ENCODE data around the gene DNASE1L1.

DNA sequence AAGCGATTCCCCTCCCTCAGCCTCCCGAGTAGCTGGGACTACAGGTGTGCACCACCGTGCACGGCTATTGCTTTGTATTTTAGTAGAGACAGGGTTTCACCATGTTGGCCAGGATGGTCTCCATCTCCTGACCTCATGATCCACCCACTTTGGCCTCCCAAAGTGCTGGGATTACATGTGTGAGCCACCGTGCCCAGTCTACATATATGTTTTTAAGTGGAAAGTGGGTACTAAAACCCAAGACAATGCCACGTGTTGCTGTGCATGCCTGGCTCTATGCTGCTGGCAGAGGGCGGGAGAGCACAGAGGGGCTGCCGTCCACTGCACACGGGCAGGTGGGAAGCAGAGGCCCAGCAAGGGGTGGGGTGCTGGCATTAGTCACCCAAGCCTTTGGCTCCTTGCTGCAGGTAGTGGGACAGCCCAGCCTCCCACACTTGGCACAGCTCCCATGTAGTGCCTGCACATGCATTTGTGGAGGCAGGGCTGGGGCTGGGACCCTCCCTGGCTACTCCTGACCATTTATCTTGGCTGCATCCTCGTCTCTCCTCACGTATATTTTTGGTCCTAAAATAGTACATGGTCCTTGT, 26.5 kb downstream of the DNASE1L1 start:
- TF ChIP-seq EZH2 (IDR thresholded peaks at IDR 0.05; ENCODE audit: low read length) = no peak
- TF ChIP-seq, protein P1, sequence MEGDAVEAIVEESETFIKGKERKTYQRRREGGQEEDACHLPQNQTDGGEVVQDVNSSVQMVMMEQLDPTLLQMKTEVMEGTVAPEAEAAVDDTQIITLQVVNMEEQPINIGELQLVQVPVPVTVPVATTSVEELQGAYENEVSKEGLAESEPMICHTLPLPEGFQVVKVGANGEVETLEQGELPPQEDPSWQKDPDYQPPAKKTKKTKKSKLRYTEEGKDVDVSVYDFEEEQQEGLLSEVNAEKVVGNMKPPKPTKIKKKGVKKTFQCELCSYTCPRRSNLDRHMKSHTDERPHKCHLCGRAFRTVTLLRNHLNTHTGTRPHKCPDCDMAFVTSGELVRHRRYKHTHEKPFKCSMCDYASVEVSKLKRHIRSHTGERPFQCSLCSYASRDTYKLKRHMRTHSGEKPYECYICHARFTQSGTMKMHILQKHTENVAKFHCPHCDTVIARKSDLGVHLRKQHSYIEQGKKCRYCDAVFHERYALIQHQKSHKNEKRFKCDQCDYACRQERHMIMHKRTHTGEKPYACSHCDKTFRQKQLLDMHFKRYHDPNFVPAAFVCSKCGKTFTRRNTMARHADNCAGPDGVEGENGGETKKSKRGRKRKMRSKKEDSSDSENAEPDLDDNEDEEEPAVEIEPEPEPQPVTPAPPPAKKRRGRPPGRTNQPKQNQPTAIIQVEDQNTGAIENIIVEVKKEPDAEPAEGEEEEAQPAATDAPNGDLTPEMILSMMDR (optimal IDR thresholded peaks at IDR 0.05 in 1 of 3, IDR thresholded peaks at IDR 0.05 in 1 of 3, conservative IDR thresholded peaks at IDR 0.05 in 1 of 3; ENCODE audit: extremely low read depth in 1 of 3, insufficient read depth in 2 of 3, low read length in 3 of 3) = no peak

Data from keratinocyte (primary cell).